SU-DHL-6 (cell line): ENCODE measurements around the gene DYSF.

Experiments
- EZH2phosphoT487 ChIP-seq: fragments of 200-600 bp; sonication (generic), shearing (Covaris generic); conservative IDR thresholded peaks from 2 replicates; pipeline ENCODE4 v1.6.1; 2018; ENCODE audit warnings: mild to moderate bottlenecking, antibody characterized with exemption, low read length, moderate library complexity, mixed read lengths
- TF ChIP-seq, protein P1 (sequence below): fragments of 200-600 bp; sonication (generic); IDR thresholded peaks from one replicate; pipeline ENCODE4 v1.5.1; 2017; ENCODE audit warnings: antibody characterized with exemption, mild to moderate bottlenecking, low read length, moderate library complexity; ENCODE audit not compliant: insufficient read depth, poor library complexity, severe bottlenecking

DNA sequence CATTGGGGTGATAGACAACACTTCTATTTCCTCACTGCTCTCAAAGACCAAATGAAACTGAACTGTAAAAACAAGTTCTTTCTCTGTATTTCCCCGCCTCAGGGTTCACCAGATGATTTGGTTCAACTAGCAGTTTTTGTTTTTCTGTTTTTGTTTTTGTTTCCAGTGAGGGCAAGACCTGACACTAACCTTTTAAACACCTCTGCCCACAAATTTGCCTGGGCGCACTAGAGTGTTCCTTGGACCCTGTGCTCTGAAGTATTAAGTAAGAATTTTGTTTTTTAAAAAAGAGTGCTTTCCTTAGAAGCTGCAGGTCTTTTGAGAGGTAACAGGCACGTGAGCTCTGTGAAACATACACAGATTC, 92.9 kb downstream of the DYSF start:
- TF ChIP-seq, protein P1, sequence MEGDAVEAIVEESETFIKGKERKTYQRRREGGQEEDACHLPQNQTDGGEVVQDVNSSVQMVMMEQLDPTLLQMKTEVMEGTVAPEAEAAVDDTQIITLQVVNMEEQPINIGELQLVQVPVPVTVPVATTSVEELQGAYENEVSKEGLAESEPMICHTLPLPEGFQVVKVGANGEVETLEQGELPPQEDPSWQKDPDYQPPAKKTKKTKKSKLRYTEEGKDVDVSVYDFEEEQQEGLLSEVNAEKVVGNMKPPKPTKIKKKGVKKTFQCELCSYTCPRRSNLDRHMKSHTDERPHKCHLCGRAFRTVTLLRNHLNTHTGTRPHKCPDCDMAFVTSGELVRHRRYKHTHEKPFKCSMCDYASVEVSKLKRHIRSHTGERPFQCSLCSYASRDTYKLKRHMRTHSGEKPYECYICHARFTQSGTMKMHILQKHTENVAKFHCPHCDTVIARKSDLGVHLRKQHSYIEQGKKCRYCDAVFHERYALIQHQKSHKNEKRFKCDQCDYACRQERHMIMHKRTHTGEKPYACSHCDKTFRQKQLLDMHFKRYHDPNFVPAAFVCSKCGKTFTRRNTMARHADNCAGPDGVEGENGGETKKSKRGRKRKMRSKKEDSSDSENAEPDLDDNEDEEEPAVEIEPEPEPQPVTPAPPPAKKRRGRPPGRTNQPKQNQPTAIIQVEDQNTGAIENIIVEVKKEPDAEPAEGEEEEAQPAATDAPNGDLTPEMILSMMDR, result no peak
- no peak for TF ChIP-seq EZH2phosphoT487
